ENCODE results near the gene SLC26A11.
"Not testable (repeated sequence)": the region's sequence is repeated elsewhere in the genome, so short reads cannot be mapped to it uniquely, and the experiment has no call there.

Gene SLC26A11

GRCh38 chr17:80281516-80281915 lies 61.3 kb downstream of the SLC26A11 start:
- no peak for DNase-seq (ENCODE audit: low read depth in 2 of 2)

DNA sequence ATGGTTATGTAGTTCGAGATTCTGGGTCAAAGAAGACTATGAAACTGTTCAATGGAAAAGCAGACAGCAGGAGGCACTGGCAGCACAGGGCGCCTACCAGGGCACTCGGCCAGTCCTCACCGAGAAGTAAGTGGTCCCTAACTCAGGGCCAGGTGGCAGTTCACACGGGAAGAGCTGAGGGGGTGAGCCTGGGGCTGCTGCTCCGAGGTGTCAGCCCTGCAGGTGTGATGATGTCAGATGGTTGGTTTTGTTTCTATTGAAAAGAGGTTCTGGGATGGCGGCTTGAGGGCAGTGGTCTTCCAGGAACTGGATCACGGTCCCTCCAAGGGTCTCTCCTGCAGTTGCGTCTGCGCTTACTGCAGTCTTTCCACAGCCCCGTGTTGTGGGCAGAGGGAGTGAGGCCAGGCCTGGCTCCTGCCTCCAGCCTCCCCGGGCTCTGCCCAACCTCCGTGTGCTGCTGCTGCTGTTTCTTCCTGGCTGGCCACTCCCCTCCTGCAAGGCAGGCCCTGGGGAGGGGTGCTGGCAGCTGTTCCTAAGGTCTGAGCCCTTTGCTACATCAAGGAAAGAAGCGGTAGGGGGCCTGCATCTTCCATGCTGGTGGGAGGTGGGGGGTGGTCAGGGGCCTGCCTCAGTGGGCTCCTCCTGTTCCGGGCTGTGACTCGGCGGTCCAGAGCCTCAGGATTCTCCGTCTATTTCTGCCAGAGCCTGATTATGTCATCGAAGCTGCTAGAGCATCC lies 63.1 kb downstream of the SLC26A11 start:
- no peak for DNase-seq (ENCODE audit: low read depth in 2 of 2)

- DNase-seq (ENCODE audit: low read depth in 2 of 2) = no peak
These were observed 64.4 kb downstream of the SLC26A11 start for GRCh38 chr17:80284631-80285030.

- no peak for DNase-seq (ENCODE audit: low read depth in 2 of 2)
These were observed 65.2 kb downstream of the SLC26A11 start for GRCh38 chr17:80285237-80285920.

- DNase-seq (ENCODE audit: low read depth in 2 of 2) = no peak
These were observed 66.4 kb downstream of the SLC26A11 start for GRCh38 chr17:80286638-80286960.

- no peak for DNase-seq (ENCODE audit: low read depth in 2 of 2)
These were observed 66.8 kb downstream of the SLC26A11 start for GRCh38 chr17:80287038-80287437.

- no peak for DNase-seq (ENCODE audit: low read depth in 2 of 2)
These were observed 67.8 kb downstream of the SLC26A11 start for GRCh38 chr17:80287806-80288567.

DNA sequence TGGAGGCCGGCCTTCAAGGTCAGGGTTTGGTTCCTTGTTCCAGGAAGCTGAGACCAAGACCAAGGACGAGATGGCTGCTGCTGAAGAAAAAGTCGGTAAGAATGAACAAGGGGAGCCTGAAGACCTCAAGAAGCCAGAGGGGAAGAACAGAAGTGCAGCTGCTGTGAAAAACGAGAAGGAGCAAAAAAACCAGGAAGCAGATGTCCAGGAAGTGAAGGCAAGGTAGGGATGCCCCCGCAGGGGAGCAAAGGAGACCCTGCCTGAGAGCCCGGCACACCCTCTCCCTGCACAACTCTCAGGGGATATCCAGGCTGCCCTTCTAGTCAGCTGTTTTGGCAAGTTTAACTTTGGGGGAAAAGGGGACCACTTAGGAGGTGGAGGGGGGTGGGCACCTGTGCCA lies 69.4 kb downstream of the SLC26A11 start:
- DNase-seq (ENCODE audit: low read depth in 2 of 2) = no peak

GRCh38 chr17:80290156-80290555 lies 69.9 kb downstream of the SLC26A11 start:
- no peak for DNase-seq (ENCODE audit: low read depth in 2 of 2)

DNA sequence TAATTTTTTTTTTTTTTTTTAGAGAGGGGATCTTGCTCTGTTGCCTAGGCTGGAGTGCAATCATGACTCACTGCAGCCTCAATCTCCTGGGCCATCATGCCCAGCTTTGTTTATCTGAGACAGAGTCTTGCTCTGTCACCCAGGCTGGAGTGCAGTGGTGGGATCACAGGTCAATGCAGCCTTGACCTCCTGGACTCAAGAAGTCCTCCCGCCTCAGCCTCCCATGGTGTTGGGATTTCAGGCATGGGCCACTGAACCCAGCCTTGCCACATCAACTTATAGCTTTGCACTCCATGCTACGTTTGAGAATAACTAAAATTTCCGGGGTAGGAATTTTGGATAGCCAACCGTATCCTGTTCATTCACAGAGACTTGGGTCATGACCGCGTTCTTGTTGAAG lies 71.0 kb downstream of the SLC26A11 start:
- no peak for DNase-seq (ENCODE audit: low read depth in 2 of 2)

DNA sequence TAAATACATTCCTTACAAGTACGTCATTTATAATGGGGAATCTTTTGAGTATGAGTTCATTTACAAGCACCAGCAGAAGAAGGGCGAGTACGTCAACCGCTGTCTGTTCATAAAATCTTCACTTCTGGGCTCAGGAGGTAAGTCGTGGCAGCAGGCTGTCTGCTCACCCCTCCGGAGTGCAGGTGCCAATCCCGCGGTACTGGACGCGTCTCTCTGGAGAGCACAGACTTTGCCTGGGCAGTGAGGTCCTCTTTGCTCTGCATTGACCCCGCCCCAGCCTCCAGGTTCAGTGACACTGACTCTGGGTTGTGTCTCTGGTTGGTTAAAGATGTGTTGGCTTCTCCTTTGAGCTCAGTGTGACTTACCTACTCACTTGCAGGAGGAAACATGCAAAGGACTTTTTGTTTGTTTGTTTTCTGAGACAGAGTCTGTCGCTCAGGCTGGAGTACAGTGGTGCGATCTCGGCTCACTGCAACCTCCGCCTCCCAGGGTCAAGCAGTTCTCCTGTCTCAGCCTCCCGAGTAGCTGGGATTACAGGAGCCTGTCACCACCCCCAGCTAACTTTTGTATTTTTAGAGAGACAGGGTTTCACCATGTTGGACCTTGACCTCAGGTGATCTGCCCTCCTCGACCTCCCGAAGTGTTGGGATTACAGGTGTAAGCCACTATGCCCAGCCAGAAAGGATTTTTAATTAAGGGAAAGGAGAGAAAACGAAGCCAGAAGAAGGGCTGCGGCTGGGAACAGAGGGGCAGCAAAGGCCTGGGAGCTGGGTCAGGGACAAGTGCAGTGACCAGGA lies 71.7 kb downstream of the SLC26A11 start:
- no peak for DNase-seq (ENCODE audit: low read depth in 2 of 2)

DNA sequence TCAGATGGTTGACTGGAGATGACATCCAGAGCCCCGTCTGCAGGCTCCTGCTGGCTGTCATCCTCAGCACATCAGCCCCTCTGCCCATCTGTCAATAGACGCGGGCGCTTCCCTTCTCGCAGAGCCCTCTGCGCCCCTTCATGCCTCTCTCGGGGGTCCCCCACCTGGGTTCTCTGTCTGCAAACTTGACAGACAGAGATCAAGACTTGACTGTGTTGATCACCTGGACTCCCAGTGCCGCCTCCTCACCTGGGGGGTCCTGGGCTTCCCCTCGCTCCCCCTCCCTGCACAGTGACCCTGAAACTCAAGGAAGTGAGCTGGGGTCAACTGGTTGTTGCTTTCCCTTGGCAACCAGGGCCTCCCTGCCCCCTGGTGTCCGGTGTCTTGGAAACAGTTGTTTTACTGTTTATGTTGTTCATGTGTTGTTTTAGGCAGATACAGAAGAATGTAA lies 72.3 kb downstream of the SLC26A11 start:
- DNase-seq (ENCODE audit: low read depth in 2 of 2) = no peak

DNA sequence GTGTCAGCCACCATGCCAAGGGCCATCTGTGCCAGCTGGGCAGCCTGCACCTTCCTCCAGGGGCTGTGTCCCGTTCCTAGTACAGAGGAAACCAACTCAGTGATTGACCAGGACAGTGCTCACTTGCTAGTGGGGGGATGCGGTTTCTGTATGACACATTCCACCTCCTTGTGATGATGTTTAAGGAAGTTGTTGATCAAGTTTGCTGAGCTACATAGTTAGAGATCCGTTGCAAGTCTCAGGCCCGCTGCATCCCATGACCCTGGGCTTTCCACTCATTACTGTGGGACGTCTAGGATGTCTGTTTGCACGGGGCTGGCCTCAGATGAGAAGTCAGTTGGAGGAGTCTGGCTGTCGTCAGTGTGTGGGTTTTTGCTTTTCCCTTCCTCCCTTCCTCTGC lies 74.0 kb downstream of the SLC26A11 start:
- no peak for DNase-seq (ENCODE audit: low read depth in 2 of 2)

GRCh38 chr17:80294653-80295052 lies 74.4 kb downstream of the SLC26A11 start:
- no peak for DNase-seq (ENCODE audit: low read depth in 2 of 2)

- DNase-seq (ENCODE audit: low read depth in 2 of 2) = no peak
These were observed 74.9 kb downstream of the SLC26A11 start for GRCh38 chr17:80295146-80295545.

GRCh38 chr17:80295559-80295958 lies 75.3 kb downstream of the SLC26A11 start:
- DNase-seq (ENCODE audit: low read depth in 2 of 2) = no peak

- DNase-seq (ENCODE audit: low read depth in 2 of 2) = no peak
These were observed 76.0 kb downstream of the SLC26A11 start for GRCh38 chr17:80296221-80296620.

DNA sequence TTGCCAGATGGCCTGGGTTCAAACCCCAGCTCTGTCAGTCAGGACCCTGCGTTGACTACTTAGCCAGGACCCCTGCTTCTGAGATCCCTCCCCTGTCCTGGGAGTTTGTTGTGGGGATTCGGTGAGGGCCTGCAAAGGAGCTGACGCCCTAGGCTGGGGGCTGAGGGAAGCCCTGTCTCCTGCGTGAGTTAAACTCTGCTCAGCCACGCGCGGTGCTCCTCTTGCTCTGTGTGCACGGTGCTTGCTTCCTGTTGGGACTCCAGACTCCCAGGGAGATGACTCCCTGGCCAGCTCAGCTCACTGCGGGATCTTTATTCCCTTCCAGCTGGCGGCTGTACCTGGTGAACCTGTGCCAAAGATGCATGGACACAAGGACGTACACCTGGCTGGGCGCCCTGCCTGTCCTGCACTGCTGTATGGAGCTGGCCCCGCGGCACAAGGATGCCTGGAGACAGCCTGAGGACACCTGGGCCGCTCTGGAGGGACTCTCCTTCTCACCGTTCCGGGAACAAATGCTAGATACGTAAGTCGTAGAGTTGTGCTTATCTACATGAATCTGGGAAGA lies 77.9 kb downstream of the SLC26A11 start:
- no peak for DNase-seq (ENCODE audit: low read depth in 2 of 2)

GRCh38 chr17:80299350-80300100 lies 79.3 kb downstream of the SLC26A11 start:
- not testable (repeated sequence) for DNase-seq (ENCODE audit: low read depth in 2 of 2)

GRCh38 chr17:80300756-80301155 lies 80.5 kb downstream of the SLC26A11 start:
- not testable (repeated sequence) for DNase-seq (ENCODE audit: low read depth in 2 of 2)

Data from stimulated activated CD4-positive, alpha-beta T cell treated with anti-CD3 and anti-CD28 coated beads, Interleukin-4, amount 100 ng/mL, for 48 hours (primary cell).